Suprapubic skin (tissue), 4 donors: ENCODE measurements around the gene RASGEF1C.

Experiments
- EP300 ChIP-seq: sonication (generic); formaldehyde crosslinking; IDR thresholded peaks from one replicate; pipeline ENCODE4 v1.6.1; 2017; ENCODE audit warnings: antibody characterized with exemption
- POLR2A ChIP-seq, 2 donors: fragments of 450-650 bp; IDR thresholded peaks; one replicate each; pipeline ENCODE4 v1.6.1; 2017; ENCODE audit warnings: antibody characterized with exemption in 2 of 2, mild to moderate bottlenecking in 2 of 2, moderate library complexity in 2 of 2
- POLR2AphosphoS5 ChIP-seq, 3 donors: sonication (generic); formaldehyde crosslinking; IDR thresholded peaks; one replicate each; pipeline ENCODE4 v1.6.1; 2017; ENCODE audit warnings: antibody characterized with exemption in 3 of 3
- TF ChIP-seq, protein P1 (sequence below), 2 donors: fragments of 200-600 bp in 1 of 2; fragments of 450-650 bp in 1 of 2; sonication (generic) in 1 of 2; IDR thresholded peaks; one replicate each; pipeline ENCODE4 v1.5.1; 2016 to 2019; ENCODE audit warnings: antibody characterized with exemption in 2 of 2, mild to moderate bottlenecking in 1 of 2, moderate library complexity in 1 of 2

DNA sequence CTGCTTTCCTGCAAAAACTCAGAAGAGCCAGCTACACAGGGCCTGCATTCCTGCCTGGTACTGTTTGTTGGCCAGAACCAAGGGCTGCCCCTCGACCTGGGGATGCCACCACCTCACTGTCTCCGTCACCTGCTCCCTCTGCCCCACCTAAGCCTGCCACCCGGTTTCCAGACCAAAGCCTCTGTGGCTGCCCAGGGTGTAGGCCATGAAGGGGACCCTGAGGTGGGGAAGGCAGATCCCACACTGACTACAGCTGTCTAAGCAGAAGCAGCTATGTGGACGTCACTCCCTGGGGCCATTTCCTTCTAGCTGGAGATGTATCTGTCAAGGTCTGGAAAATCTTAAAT, 35.8 kb downstream of the RASGEF1C start:
- TF ChIP-seq, protein P1, sequence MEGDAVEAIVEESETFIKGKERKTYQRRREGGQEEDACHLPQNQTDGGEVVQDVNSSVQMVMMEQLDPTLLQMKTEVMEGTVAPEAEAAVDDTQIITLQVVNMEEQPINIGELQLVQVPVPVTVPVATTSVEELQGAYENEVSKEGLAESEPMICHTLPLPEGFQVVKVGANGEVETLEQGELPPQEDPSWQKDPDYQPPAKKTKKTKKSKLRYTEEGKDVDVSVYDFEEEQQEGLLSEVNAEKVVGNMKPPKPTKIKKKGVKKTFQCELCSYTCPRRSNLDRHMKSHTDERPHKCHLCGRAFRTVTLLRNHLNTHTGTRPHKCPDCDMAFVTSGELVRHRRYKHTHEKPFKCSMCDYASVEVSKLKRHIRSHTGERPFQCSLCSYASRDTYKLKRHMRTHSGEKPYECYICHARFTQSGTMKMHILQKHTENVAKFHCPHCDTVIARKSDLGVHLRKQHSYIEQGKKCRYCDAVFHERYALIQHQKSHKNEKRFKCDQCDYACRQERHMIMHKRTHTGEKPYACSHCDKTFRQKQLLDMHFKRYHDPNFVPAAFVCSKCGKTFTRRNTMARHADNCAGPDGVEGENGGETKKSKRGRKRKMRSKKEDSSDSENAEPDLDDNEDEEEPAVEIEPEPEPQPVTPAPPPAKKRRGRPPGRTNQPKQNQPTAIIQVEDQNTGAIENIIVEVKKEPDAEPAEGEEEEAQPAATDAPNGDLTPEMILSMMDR (IDR thresholded peaks at IDR 0.05): no peak
- no peak for TF ChIP-seq POLR2A (IDR thresholded peaks at IDR 0.05)
- no peak for TF ChIP-seq EP300
- no peak for TF ChIP-seq POLR2AphosphoS5 (IDR thresholded peaks at IDR 0.05)
